Right renal cortex interstitium (tissue), 3 donors: ENCODE measurements around the gene ZNF410. TPM values are rescaled to one million over a fixed set of nuclear protein-coding genes. Genes with fewer than 3 reads are reported as not detected.

Experiments used
- DNase-seq, 3 donors: peaks; one replicate each; pipeline ENCODE4 v3.0.0-alpha.2; 2013; ENCODE audit warnings: low read depth in 3 of 3, low spot score in 2 of 3
- polyA plus RNA-seq, 3 donors: library from polyadenylated mRNA; unstranded; fragments of 120-200 nt; gene quantifications; one replicate each; pipeline ENCODE4 v1.2.1, GENCODE V29; 2013; ENCODE audit not compliant: insufficient read length in 3 of 3

ZNF410 gene
- polyA plus RNA-seq, 3 donors: 57.7 to 62.2 (median 60.8) TPM

DNA sequence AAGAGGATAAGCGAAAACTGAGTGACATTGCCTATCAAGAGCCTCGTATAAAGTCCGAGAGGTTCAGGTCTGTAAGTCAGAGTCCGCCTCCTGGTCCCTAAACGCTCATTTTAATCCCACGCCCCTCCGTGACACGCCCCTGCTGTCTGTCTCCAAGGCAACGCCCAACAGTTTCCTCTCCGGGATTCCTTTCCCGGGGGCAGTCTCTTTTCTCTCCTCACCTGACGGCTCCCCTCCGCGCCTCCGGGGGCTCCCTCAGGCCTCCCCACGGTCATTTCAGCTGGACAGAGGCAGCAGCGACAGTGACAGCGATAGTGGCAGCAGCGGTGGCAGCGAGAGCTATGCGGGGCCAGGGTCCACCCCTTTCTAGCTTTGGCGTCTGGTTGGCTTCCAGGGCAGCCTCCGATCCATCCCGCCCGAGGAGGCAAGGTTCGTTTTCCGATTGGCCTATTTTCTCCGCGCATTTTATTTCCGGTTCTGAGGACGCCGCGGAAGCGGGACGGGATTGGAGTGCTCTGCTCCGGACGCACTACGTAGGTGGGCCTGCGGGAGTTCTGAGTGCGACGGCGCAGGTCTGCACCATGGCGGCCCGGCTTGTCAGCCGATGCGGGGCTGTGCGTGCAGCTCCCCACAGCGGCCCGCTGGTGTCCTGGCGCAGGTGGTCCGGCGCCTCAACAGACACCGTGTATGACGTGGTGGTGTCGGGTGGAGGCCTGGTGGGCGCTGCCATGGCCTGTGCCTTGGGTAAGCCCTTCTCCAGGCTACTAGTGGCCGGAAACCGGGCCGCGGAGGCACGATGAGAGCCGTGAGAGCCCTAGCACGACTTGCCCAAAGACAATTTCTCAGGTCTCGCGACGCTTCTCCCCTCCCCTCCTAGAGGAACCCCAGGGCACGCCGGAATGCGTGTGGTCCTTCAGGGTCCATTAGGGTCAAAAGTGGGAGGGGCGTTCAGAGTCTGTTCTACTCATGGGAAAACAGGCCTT, 63.4 kb downstream of the ZNF410 start, which contains the start of the genes COQ6 and FAM161B:
COQ6 (plus strand) TSS at position 551 of the 983 bp plus-strand sequence; CDS start at position 582, 31 bp downstream.
FAM161B (minus strand) TSS at position 343 of the 983 bp plus-strand sequence; CDS start at position 275, 68 bp downstream.
- DNase-seq: peak; percentile 94 to 96 (median 96)

GRCh38 chr14:73953731-73954130, 67.1 kb downstream of the ZNF410 start:
- DNase-seq: no peak

GRCh38 chr14:73955674-73956073, 69.0 kb downstream of the ZNF410 start:
- DNase-seq: no peak

- DNase-seq: no peak
Measured at GRCh38 chr14:73958591-73958990, 71.9 kb downstream of the ZNF410 start.

- no peak for DNase-seq
Measured at GRCh38 chr14:73961192-73961591, 74.5 kb downstream of the ZNF410 start.

DNA sequence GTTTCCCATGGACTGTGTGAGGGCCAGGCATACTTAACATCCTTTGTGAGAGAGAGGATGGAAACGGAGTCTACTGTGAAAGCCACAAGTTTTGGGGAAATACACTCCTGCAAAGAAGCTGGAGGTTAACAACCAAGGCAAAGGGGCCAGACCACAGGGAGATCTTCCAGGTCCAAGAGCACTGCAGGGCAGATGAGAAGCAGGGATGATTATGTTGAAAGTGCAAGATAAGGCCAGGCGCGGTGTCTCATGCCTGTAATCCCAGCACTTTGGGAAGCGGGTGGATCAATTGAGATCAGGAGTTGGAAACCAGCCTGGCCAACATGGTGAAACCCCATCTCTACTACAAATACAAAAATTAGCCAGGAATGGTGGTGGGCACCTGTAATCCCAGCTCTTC, 78.6 kb downstream of the ZNF410 start:
- DNase-seq: no peak

GRCh38 chr14:73968885-73969284, 82.2 kb downstream of the ZNF410 start:
- no peak for DNase-seq

- no peak for DNase-seq
Measured at GRCh38 chr14:73973497-73973896, 86.8 kb downstream of the ZNF410 start.

- no peak for DNase-seq
Measured at GRCh38 chr14:73976125-73976524, 89.5 kb downstream of the ZNF410 start.

DNA sequence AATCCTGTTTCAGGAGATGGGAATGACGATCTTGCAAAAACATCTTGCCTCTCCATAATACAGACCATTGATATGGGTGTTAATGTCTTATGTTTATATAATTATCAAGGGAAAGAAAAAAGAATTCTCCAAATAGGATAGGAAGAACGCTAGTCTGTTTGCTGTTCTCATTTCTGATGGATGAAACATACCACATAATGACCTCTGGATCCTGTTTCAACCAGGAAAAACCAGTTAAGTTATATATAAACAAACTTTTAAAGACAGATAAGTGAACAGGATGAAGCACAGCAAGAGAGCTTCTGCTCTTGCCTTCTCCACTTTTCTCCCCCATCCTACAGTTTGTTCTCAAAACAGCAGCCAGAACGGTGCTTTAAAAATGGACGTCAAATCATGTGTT, 91.2 kb downstream of the ZNF410 start:
- DNase-seq: no peak

Other genes starting within 250 kb of the ZNF410 start
- gene DNAL1, start 241.9 kb upstream of the ZNF410 start, polyA plus RNA-seq: 10 to 100 TPM; 17.9 to 22.5 (median 21.6) TPM
- 10 to 100 TPM; 94.3 to 97.5 (median 97.2) TPM for gene PNMA1, start 172.5 kb upstream of the ZNF410 start, polyA plus RNA-seq
- gene PTGR2, start 35.0 kb upstream of the ZNF410 start, polyA plus RNA-seq: 10 to 100 TPM; 16.8 to 34.0 (median 26.3) TPM
- gene FAM161B, start 63.2 kb downstream of the ZNF410 start, polyA plus RNA-seq: 10 to 100 TPM; 14.0 to 18.8 (median 14.6) TPM
- 10 to 100 TPM; 26.1 to 30.5 (median 30.0) TPM for gene COQ6, start 63.4 kb downstream of the ZNF410 start, polyA plus RNA-seq
- 10 to 100 TPM; 48.2 to 56.0 (median 50.9) TPM for gene ENTPD5, start 132.4 kb downstream of the ZNF410 start, polyA plus RNA-seq
- 10 to 100 TPM; 14.9 to 16.1 (median 15.5) TPM for gene BBOF1, start 132.5 kb downstream of the ZNF410 start, polyA plus RNA-seq
- gene ALDH6A1, start 197.6 kb downstream of the ZNF410 start, polyA plus RNA-seq: 100 to 1,000 TPM in 2 of 3 donors, 10 to 100 TPM in 1; 98.1 to 124 (median 117) TPM
- 10 to 100 TPM; 18.9 to 22.0 (median 19.8) TPM for gene LIN52, start 198.1 kb downstream of the ZNF410 start, polyA plus RNA-seq